ENCODE results near the gene CHST10.

GRCh38 chr2:100392715-100393114 lies 24.8 kb downstream of the CHST10 start:
- TF ChIP-seq CTBP1 (IDR thresholded peaks at IDR 0.05; ENCODE audit: borderline replicate concordance) (no peak), SUZ12 (IDR thresholded peaks at IDR 0.05) (no peak), SP1 (IDR thresholded peaks at IDR 0.05) (no peak), FOXK2 (IDR thresholded peaks at IDR 0.05) (no peak), TARDBP (IDR thresholded peaks at IDR 0.05) (no peak), ELF4 (IDR thresholded peaks at IDR 0.05) (no peak), LEF1 (IDR thresholded peaks at IDR 0.05; ENCODE audit: borderline replicate concordance) (no peak), ZNF384 (IDR thresholded peaks at IDR 0.05) (no peak), FOXM1 (IDR thresholded peaks at IDR 0.05; ENCODE audit: borderline replicate concordance) (no peak)

Data from HEK293T (cell line).